Measurements from ENCODE around the gene RIPK3.
A peak's percentile ranks its signal among the peaks of the same experiment; 100 is the strongest.
"Not testable (repeated sequence)": the region's sequence is repeated elsewhere in the genome, so short reads cannot be mapped to it uniquely, and the experiment has no call there.

Gene RIPK3

GRCh38 chr14:24369463-24369862 is 29.7 kb upstream of the RIPK3 start:
- no peak for DNase-seq (ENCODE audit: low read depth)

GRCh38 chr14:24368562-24369252 is 28.9 kb upstream of the RIPK3 start:
- no peak for DNase-seq (ENCODE audit: low read depth)

GRCh38 chr14:24368212-24368561 is 28.4 kb upstream of the RIPK3 start:
- DNase-seq (ENCODE audit: low read depth), result no peak

GRCh38 chr14:24367514-24368211 is 27.9 kb upstream of the RIPK3 start, which contains the start of gene NFATC4:
Gene NFATC4 (plus strand): TSS chr14:24368184. CDS start chr14:24368341, 157 bp downstream.
- DNase-seq (ENCODE audit: low read depth), result peak; percentile 95

- DNase-seq (ENCODE audit: low read depth), result peak; percentile 86
These were observed 27.1 kb upstream of the RIPK3 start for GRCh38 chr14:24366721-24367513.

GRCh38 chr14:24366413-24366720 is 26.6 kb upstream of the RIPK3 start:
- DNase-seq (ENCODE audit: low read depth), result no peak

- peak; percentile 86 for DNase-seq (ENCODE audit: low read depth)
These were observed 26.0 kb upstream of the RIPK3 start for GRCh38 chr14:24365600-24366412.

- no peak for DNase-seq (ENCODE audit: low read depth)
These were observed 25.1 kb upstream of the RIPK3 start for GRCh38 chr14:24364841-24365240.

- DNase-seq (ENCODE audit: low read depth), result no peak
These were observed 23.6 kb upstream of the RIPK3 start for GRCh38 chr14:24363401-24363800.

GRCh38 chr14:24362241-24362960 is 22.6 kb upstream of the RIPK3 start:
- DNase-seq (ENCODE audit: low read depth), result peak; percentile 22

- no peak for DNase-seq (ENCODE audit: low read depth)
These were observed 21.5 kb upstream of the RIPK3 start for GRCh38 chr14:24361326-24361725.

GRCh38 chr14:24360281-24360680 is 20.5 kb upstream of the RIPK3 start:
- no peak for DNase-seq (ENCODE audit: low read depth)

- DNase-seq (ENCODE audit: low read depth), result no peak
These were observed 16.4 kb upstream of the RIPK3 start for GRCh38 chr14:24356208-24356607.

- DNase-seq (ENCODE audit: low read depth), result no peak
These were observed 15.2 kb upstream of the RIPK3 start for GRCh38 chr14:24355009-24355408.

GRCh38 chr14:24354482-24354825 is 14.7 kb upstream of the RIPK3 start:
- DNase-seq (ENCODE audit: low read depth), result not testable (repeated sequence)

- DNase-seq (ENCODE audit: low read depth), result no peak
These were observed 14.0 kb upstream of the RIPK3 start for GRCh38 chr14:24353559-24354481.

GRCh38 chr14:24351517-24351916 is 11.7 kb upstream of the RIPK3 start:
- no peak for DNase-seq (ENCODE audit: low read depth)

GRCh38 chr14:24349742-24350141 is 10.0 kb upstream of the RIPK3 start:
- DNase-seq (ENCODE audit: low read depth), result no peak

GRCh38 chr14:24348186-24348585 is 8.4 kb upstream of the RIPK3 start:
- DNase-seq (ENCODE audit: low read depth), result no peak

- DNase-seq (ENCODE audit: low read depth), result no peak
These were observed 7.3 kb upstream of the RIPK3 start for GRCh38 chr14:24347134-24347533.
